GM12878 (cell line): ENCODE data around the gene NAALADL2. TPM values are rescaled to one million over a fixed set of nuclear protein-coding genes. Genes with fewer than 3 reads are reported as not detected.

Experiments used
- ATAC-seq: fragments of 200-7000 bp; cut with Tn5 transposase; 3 replicates; pipeline ENCODE4 v1.9.1; 2020; ENCODE audit warnings: mild to moderate bottlenecking, moderate library complexity
- BruUV-seq: library from RNA; stranded (reverse); fragments of 400-500 nt; replicated peaks from 2 replicates; lab custom pipeline; 2021; lab: Mats Ljungman, UMichigan
- CTCF ChIA-PET: fragments of 300-600 bp; sonication (Branson Sonifier 250); formaldehyde crosslinking; extraction: SDS; loops from one replicate; lab custom pipeline; 2021; ENCODE audit warnings: inconsistent platforms; lab: Yijun Ruan, JAX
- POLR2A ChIA-PET: fragments of 350-600 bp; formaldehyde crosslinking; extraction: SDS; loops from one replicate; lab custom pipeline; 2021; ENCODE audit warnings: inconsistent platforms; lab: Charles Lee
- RAD21 ChIA-PET: fragments of 300-600 bp; sonication (Branson Sonifier 250); formaldehyde crosslinking; loops from one replicate; lab custom pipeline; 2023; ENCODE audit warnings: antibody characterized with exemption; ENCODE audit not compliant: unreplicated experiment; lab: Charles Lee
- SMC1A ChIA-PET: fragments of 300-600 bp; sonication (Branson Sonifier 250); formaldehyde crosslinking; loops from one replicate; lab custom pipeline; 2023; ENCODE audit not compliant: unreplicated experiment, uncharacterized antibody; lab: Charles Lee
- DNase-seq: peaks from one replicate; pipeline ENCODE4 v3.0.0-alpha.2; 2011; ENCODE audit warnings: low read depth, low spot score
- FAIRE-seq: peaks from 3 replicates; lab custom pipeline; 2011; peaks lifted over from hg19 to GRCh38; lab: Jason Lieb, UNC
- H2AFZ ChIP-seq: 2 replicates; pipeline ENCODE4 v1.6.0; 2011; ENCODE audit warnings: low read depth, low read length, control low read depth; ENCODE audit not compliant: control insufficient read depth
- H3K27ac ChIP-seq: 2 replicates; pipeline ENCODE4 v1.5.1; 2011; ENCODE audit warnings: control low read depth; ENCODE audit not compliant: control insufficient read depth, insufficient read depth
- H3K27me3 ChIP-seq, 2 experiments: replicated peaks in 1 of 2; 2 replicates each; pipeline versions ENCODE4 v1.6.0 to v1.6.1; 2011; ENCODE audit warnings: low read length in 1 of 2; ENCODE audit not compliant: control insufficient read depth in 2 of 2, insufficient read depth in 2 of 2
- H3K36me3 ChIP-seq, 2 experiments: 2 replicates each; pipeline ENCODE4 v1.5.1; 2011; ENCODE audit warnings: low read length in 1 of 2; ENCODE audit not compliant: control insufficient read depth in 2 of 2, insufficient read depth in 2 of 2
- H3K4me1 ChIP-seq: 2 replicates; pipeline ENCODE4 v1.6.1; 2011; ENCODE audit warnings: mild to moderate bottlenecking, low read length, moderate library complexity, mixed read lengths; ENCODE audit not compliant: control insufficient read depth, insufficient read depth
- H3K4me2 ChIP-seq: 2 replicates; pipeline ENCODE4 v1.6.0; 2011; ENCODE audit warnings: control low read depth; ENCODE audit not compliant: control insufficient read depth, insufficient read depth
- H3K4me3 ChIP-seq: fragments of 200-600 bp; sonication (generic); 2 replicates; pipeline ENCODE4 v1.5.1; 2016
- H3K79me2 ChIP-seq: 2 replicates; pipeline ENCODE4 v1.6.0; 2011; ENCODE audit warnings: low read length; ENCODE audit not compliant: control insufficient read depth, insufficient read depth
- H3K9ac ChIP-seq: 2 replicates; pipeline ENCODE4 v1.8.0; 2011; ENCODE audit warnings: low read length, control low read depth, mixed read lengths; ENCODE audit not compliant: control insufficient read depth, insufficient read depth
- H3K9me3 ChIP-seq: replicated peaks from 3 replicates; pipeline ENCODE4 v1.5.1; 2011; ENCODE audit warnings: mild to moderate bottlenecking, low read length; ENCODE audit not compliant: control insufficient read depth, insufficient read depth
- H4K20me1 ChIP-seq: 2 replicates; pipeline ENCODE4 v1.6.0; 2011; ENCODE audit not compliant: control insufficient read depth, insufficient read depth
- CREB1 ChIP-seq: IDR thresholded peaks from 2 replicates; pipeline ENCODE4 v1.6.1; 2012; ENCODE audit warnings: low read depth, mild to moderate bottlenecking, inconsistent platforms
- GABPA ChIP-seq: IDR thresholded peaks from 2 replicates; pipeline ENCODE4 v1.6.1; 2014; ENCODE audit warnings: antibody characterized with exemption, low read depth, mild to moderate bottlenecking, inconsistent platforms
- HDAC2 ChIP-seq: fragments of 200-600 bp; sonication (generic); IDR thresholded peaks from 2 replicates; pipeline ENCODE4 v1.6.1; 2017
- IKZF2 ChIP-seq, 2 experiments: fragments of 450-650 bp; IDR thresholded peaks; 2 replicates each; pipeline ENCODE4 v1.6.1; 2017; ENCODE audit warnings: mild to moderate bottlenecking in 2 of 2, moderate library complexity in 2 of 2
- KLF5 ChIP-seq: fragments of 450-650 bp; IDR thresholded peaks from 2 replicates; pipeline ENCODE4 v1.6.1; 2014; ENCODE audit warnings: mild to moderate bottlenecking; ENCODE audit not compliant: partially characterized antibody
- MYB ChIP-seq: fragments of 150-350 bp; IDR thresholded peaks from 2 replicates; pipeline ENCODE4 v1.6.1; 2014; ENCODE audit warnings: mild to moderate bottlenecking, low read depth, low read length, borderline replicate concordance
- NR2C1 ChIP-seq: fragments of 450-650 bp; IDR thresholded peaks from 2 replicates; pipeline ENCODE4 v1.6.1; 2017; ENCODE audit warnings: antibody characterized with exemption, mild to moderate bottlenecking, moderate library complexity
- NRF1 ChIP-seq: conservative IDR thresholded peaks from 2 replicates; pipeline ENCODE4 v1.6.1; 2011; ENCODE audit warnings: mild to moderate bottlenecking, low read depth, low read length, improper control_type of control experiment
- PAX5 ChIP-seq: IDR thresholded peaks from 2 replicates; pipeline ENCODE4 v1.6.1; 2011; ENCODE audit warnings: low read depth, low read length, borderline replicate concordance
- TAF1 ChIP-seq: IDR thresholded peaks from 2 replicates; pipeline ENCODE4 v1.6.1; 2011; ENCODE audit warnings: mild to moderate bottlenecking, low read depth, low read length, borderline replicate concordance
- ZNF207 ChIP-seq: fragments of 450-650 bp; IDR thresholded peaks from 2 replicates; pipeline ENCODE4 v1.6.1; 2014; ENCODE audit warnings: antibody characterized with exemption, mild to moderate bottlenecking, borderline replicate concordance
- whole genome bisulfite sequencing: methylation state at CpG from one replicate; pipeline ENCODE4 v1.1.6; 2016; ENCODE audit warnings: low lambda C conversion rate; ENCODE audit not compliant: insufficient replicate concordance, insufficient coverage; ENCODE audit errors: missing lambda C conversion rate; 5-methylcytosine and 5-hydroxymethylcytosine counted together
- in situ Hi-C: fragments of 300-500 bp; cut with MboI; formaldehyde crosslinking; loops from 9 replicates; pipeline ENCODE4 v1.14.3; 2018; ENCODE audit warnings: mixed read lengths
- intact Hi-C: fragments of 100-400 bp; cut with micrococcal nuclease; formaldehyde crosslinking; loops from one replicate; pipeline ENCODE4 v1.14.2; 2022; ENCODE audit not compliant: unreplicated experiment
- polyA plus RNA-seq, 11 experiments: library from polyadenylated mRNA; depleted of rRNA in 4 of 11; unstranded in 6 of 11; stranded (reverse) in 5 of 11; fragments of >200 nt; fragmentation: Nextera tagmentation in 4 of 11; fragmentation: Illumina TruSeq in 1 of 11; extraction: Ambion mirVana in 4 of 11; extraction: Trizol in 1 of 11; gene quantifications; 1 replicate in 1 of 11; 2 replicates in 10 of 11; pipeline versions ENCODE4 v1.2.1 to v1.2.3, GENCODE V29; 2011 to 2016; ENCODE audit warnings: inconsistent platforms in 2 of 11, missing spikeins in 2 of 11, low read depth in 1 of 11
- total RNA-seq, 4 experiments: library from RNA; depleted of rRNA in 3 of 4; stranded (reverse); fragments of >200 nt in 3 of 4; fragmentation: Illumina TruSeq in 1 of 4; extraction: Trizol in 1 of 4; gene quantifications; 2 replicates each; pipeline versions ENCODE4 v1.2.1 to v1.2.3, GENCODE V29; 2013 to 2021
- TF ChIP-seq, protein P1 (sequence below): IDR thresholded peaks from 2 replicates; pipeline ENCODE4 v1.6.1; 2011; ENCODE audit warnings: mild to moderate bottlenecking, low read depth, low read length, moderate library complexity; ENCODE audit not compliant: insufficient replicate concordance
- TF ChIP-seq, protein P2 (sequence below): fragments of 450-650 bp; IDR thresholded peaks from 2 replicates; pipeline ENCODE4 v1.6.1; 2016; ENCODE audit warnings: mild to moderate bottlenecking, moderate library complexity, borderline replicate concordance
- TF ChIP-seq, protein P3 (sequence below): fragments of 450-650 bp; IDR thresholded peaks from 2 replicates; pipeline ENCODE4 v1.6.1; 2017; ENCODE audit warnings: mild to moderate bottlenecking, low read depth, inconsistent platforms; ENCODE audit not compliant: poor library complexity, severe bottlenecking

NAALADL2 gene
- total and polyA plus RNA-seq, 10 of the 15 experiments (the other 5 are each of a cell fraction or from before 2014, with no cell fraction given), result 0.06 to 10.8 (median 0.46) TPM

DNA sequence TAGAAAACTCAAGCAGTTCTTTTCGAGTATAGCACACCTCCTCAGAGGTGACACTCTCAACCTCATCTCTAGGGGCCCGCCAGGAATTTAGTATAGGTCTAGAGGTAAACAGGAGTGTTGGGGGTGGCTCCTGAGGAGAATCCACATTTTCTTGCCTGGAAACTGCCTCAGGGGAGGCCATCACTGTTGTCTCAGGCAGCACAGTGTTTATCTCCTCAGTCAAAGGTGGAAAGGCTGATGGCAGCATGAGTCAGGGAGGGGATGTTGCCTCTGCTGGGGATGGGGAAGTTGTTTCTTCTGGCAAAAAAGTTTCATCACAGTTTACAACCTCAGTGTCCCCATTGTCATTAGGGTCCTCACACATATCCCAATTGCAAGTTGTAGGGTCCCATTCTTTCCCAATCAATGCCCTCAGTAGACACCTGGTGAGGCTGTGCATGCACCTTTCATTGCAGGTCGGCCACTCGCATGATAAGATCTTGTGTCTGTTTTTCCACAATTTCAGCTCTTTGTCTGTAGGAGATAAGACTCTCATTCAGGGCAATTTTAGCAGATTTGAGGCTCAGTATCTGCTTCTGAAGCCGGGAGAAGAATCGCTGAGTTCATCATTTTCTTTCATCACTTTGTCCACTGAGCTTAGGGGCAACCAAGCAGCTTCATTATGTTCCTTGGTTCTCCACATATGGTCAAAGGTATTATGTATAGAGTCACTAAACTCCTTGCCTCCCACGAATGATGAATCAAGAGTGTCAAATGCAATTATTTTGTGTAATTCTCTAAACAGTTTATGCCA is 25.8 kb downstream of the NAALADL2 start:
- no peak overlapping the region for H3K9ac ChIP-seq
- no peak overlapping the region for H3K4me3 ChIP-seq
- no peaks in the 10 kb centered on the region for H3K27me3 ChIP-seq
- ChIA-PET SMC1A (no interaction called here), POLR2A (no interaction called here), CTCF (no interaction called here), RAD21 (no interaction called here)
- H3K9me3 ChIP-seq, result no peaks in the 10 kb centered on the region
- H3K79me2 ChIP-seq, result no peaks in the 10 kb centered on the region
- H2AFZ ChIP-seq, result no peak overlapping the region
- no peak for FAIRE-seq
- 37% methylated on average over 7 of the region's 7 CpGs for WGBS
- H3K27ac ChIP-seq, result no peak overlapping the region
- H3K4me2 ChIP-seq, result no peak overlapping the region
- no peaks in the 10 kb centered on the region for H3K4me1 ChIP-seq
- no peaks in the 10 kb centered on the region for H4K20me1 ChIP-seq
- no peak for DNase-seq
- intact Hi-C loops (no loop called here), in situ Hi-C loops (no loop called here)
- no TSS peak for BruUV-seq
- no peak for ATAC-seq
- no peaks in the 10 kb centered on the region for H3K36me3 ChIP-seq
- no peak for TF ChIP-seq MYB
- TF ChIP-seq ZNF207, result no peak
- TF ChIP-seq IKZF2 (IDR thresholded peaks at IDR 0.05), result no peak
- no peak for TF ChIP-seq PAX5
- no peak for TF ChIP-seq TAF1
- no peak for TF ChIP-seq CREB1
- TF ChIP-seq KLF5, result no peak
- TF ChIP-seq GABPA, result no peak
- TF ChIP-seq NR2C1, result no peak
- TF ChIP-seq HDAC2, result no peak
- TF ChIP-seq NRF1, result no peak
- TF ChIP-seq, protein P1, sequence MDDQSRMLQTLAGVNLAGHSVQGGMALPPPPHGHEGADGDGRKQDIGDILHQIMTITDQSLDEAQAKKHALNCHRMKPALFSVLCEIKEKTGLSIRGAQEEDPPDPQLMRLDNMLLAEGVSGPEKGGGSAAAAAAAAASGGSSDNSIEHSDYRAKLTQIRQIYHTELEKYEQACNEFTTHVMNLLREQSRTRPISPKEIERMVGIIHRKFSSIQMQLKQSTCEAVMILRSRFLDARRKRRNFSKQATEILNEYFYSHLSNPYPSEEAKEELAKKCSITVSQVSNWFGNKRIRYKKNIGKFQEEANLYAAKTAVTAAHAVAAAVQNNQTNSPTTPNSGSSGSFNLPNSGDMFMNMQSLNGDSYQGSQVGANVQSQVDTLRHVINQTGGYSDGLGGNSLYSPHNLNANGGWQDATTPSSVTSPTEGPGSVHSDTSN, result no peak
- TF ChIP-seq, protein P2, sequence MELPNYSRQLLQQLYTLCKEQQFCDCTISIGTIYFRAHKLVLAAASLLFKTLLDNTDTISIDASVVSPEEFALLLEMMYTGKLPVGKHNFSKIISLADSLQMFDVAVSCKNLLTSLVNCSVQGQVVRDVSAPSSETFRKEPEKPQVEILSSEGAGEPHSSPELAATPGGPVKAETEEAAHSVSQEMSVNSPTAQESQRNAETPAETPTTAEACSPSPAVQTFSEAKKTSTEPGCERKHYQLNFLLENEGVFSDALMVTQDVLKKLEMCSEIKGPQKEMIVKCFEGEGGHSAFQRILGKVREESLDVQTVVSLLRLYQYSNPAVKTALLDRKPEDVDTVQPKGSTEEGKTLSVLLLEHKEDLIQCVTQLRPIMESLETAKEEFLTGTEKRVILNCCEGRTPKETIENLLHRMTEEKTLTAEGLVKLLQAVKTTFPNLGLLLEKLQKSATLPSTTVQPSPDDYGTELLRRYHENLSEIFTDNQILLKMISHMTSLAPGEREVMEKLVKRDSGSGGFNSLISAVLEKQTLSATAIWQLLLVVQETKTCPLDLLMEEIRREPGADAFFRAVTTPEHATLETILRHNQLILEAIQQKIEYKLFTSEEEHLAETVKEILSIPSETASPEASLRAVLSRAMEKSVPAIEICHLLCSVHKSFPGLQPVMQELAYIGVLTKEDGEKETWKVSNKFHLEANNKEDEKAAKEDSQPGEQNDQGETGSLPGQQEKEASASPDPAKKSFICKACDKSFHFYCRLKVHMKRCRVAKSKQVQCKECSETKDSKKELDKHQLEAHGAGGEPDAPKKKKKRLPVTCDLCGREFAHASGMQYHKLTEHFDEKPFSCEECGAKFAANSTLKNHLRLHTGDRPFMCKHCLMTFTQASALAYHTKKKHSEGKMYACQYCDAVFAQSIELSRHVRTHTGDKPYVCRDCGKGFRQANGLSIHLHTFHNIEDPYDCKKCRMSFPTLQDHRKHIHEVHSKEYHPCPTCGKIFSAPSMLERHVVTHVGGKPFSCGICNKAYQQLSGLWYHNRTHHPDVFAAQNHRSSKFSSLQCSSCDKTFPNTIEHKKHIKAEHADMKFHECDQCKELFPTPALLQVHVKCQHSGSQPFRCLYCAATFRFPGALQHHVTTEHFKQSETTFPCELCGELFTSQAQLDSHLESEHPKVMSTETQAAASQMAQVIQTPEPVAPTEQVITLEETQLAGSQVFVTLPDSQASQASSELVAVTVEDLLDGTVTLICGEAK, result no peak
- TF ChIP-seq, protein P3, sequence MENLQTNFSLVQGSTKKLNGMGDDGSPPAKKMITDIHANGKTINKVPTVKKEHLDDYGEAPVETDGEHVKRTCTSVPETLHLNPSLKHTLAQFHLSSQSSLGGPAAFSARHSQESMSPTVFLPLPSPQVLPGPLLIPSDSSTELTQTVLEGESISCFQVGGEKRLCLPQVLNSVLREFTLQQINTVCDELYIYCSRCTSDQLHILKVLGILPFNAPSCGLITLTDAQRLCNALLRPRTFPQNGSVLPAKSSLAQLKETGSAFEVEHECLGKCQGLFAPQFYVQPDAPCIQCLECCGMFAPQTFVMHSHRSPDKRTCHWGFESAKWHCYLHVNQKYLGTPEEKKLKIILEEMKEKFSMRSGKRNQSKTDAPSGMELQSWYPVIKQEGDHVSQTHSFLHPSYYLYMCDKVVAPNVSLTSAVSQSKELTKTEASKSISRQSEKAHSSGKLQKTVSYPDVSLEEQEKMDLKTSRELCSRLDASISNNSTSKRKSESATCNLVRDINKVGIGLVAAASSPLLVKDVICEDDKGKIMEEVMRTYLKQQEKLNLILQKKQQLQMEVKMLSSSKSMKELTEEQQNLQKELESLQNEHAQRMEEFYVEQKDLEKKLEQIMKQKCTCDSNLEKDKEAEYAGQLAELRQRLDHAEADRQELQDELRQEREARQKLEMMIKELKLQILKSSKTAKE, result no peak
